Spleen (tissue), 11 donors: ENCODE data around the gene MYO3B. TPM values are rescaled to one million over a fixed set of nuclear protein-coding genes. Genes with fewer than 3 reads are reported as not detected.

Experiments used
- DNase-seq: peaks from one replicate; pipeline ENCODE4 v3.0.0-alpha.2; 2020
- H3K27ac ChIP-seq, 8 donors: fragments of 200-600 bp; sonication (generic) in 7 of 8; 1 replicate in 4 of 8; 2 replicates in 4 of 8; pipeline versions ENCODE4 v1.5.0 to v1.8.0; 2016 to 2021; ENCODE audit warnings: inconsistent platforms in 4 of 8, mild to moderate bottlenecking in 4 of 8, moderate library complexity in 1 of 8
- H3K27me3 ChIP-seq, 7 donors: fragments of 200-600 bp; sonication (generic) in 6 of 7; replicated peaks in 1 of 7; 1 replicate in 4 of 7; 2 replicates in 3 of 7; pipeline versions ENCODE4 v1.5.0 to v1.8.0; 2016 to 2021; ENCODE audit warnings: inconsistent platforms in 3 of 7, mild to moderate bottlenecking in 1 of 7
- H3K36me3 ChIP-seq, 6 donors: fragments of 200-600 bp; sonication (generic) in 5 of 6; 1 replicate in 4 of 6; 2 replicates in 2 of 6; pipeline versions ENCODE4 v1.5.0 to v1.8.0; 2016 to 2021; ENCODE audit warnings: inconsistent platforms in 2 of 6
- H3K4me1 ChIP-seq, 6 donors: fragments of 200-600 bp; sonication (generic) in 5 of 6; 1 replicate in 3 of 6; 2 replicates in 3 of 6; pipeline versions ENCODE4 v1.5.0 to v1.8.0; 2016 to 2021; ENCODE audit warnings: inconsistent platforms in 3 of 6
- H3K4me3 ChIP-seq, 8 donors: fragments of 200-600 bp; sonication (generic) in 7 of 8; 1 replicate in 4 of 8; 2 replicates in 4 of 8; pipeline versions ENCODE4 v1.5.0 to v1.8.0; 2016 to 2021; ENCODE audit warnings: inconsistent platforms in 4 of 8, mild to moderate bottlenecking in 4 of 8, moderate library complexity in 2 of 8
- H3K9me3 ChIP-seq, 8 donors: fragments of 200-600 bp; sonication (generic) in 7 of 8; 1 replicate in 4 of 8; 2 replicates in 4 of 8; pipeline versions ENCODE4 v1.5.0 to v1.8.0; 2016 to 2021; ENCODE audit warnings: inconsistent platforms in 4 of 8
- CTCF ChIP-seq, 11 experiments: fragments of 200-600 bp in 7 of 11; fragments of 450-650 bp in 4 of 11; sonication (generic) in 4 of 11; IDR thresholded peaks in 8 of 11; conservative IDR thresholded peaks in 3 of 11; 1 replicate in 7 of 11; 2 replicates in 4 of 11; pipeline versions ENCODE4 v1.4.0 to v1.8.0; 2016 to 2021; ENCODE audit warnings: antibody characterized with exemption in 11 of 11, inconsistent platforms in 4 of 11, mild to moderate bottlenecking in 1 of 11
- POLR2A ChIP-seq, 3 donors: fragments of 450-650 bp; IDR thresholded peaks; one replicate each; pipeline ENCODE4 v1.5.1; 2017; ENCODE audit warnings: antibody characterized with exemption in 3 of 3, mild to moderate bottlenecking in 1 of 3
- POLR2AphosphoS5 ChIP-seq, 3 donors: sonication (generic); formaldehyde crosslinking; IDR thresholded peaks; one replicate each; pipeline ENCODE4 v1.5.1; 2017; ENCODE audit warnings: antibody characterized with exemption in 3 of 3
- WGBS, 5 donors: extraction: QIAGEN DNeasy Blood & Tissue Kit in 3 of 5; methylation state at CpG; one replicate each; pipeline versions ENCODE4 v1.1.5 to v1.1.7; 2013 to 2018; 5-methylcytosine and 5-hydroxymethylcytosine counted together
- intact Hi-C: fragments of 100-400 bp; cut with DNase I; formaldehyde crosslinking; loops from one replicate; pipeline ENCODE4 v1.15.0; 2023; ENCODE audit warnings: low total_unique reads
- polyA plus RNA-seq, 3 donors: library from polyadenylated mRNA; stranded (reverse); fragments of 200-250 nt; gene quantifications; one replicate each; pipeline ENCODE4 v1.2.1, GENCODE V29; 2013
- total RNA-seq, 7 donors: library from RNA; depleted of rRNA in 3 of 7; stranded (reverse); fragments of >200 nt in 3 of 7; fragmentation: NEBNext Ultra II Directional in 4 of 7; extraction: Animal tissue kit (Norgen Biotek cat#: 25700) in 4 of 7; gene quantifications; one replicate each; pipeline versions ENCODE4 v1.1.0 to v1.2.1, GENCODE V29; 2016 to 2021
- donor health status: healthy with polysubstance abuse.
- donor health status: DM: no; HTN: no; CAD: no; lungs with moderate emphysema.
- donor health status: DM: no; HTN: no; CAD: no.
- donor health status: Bipolar disorder and iron deficiency.
- donor health status: healthy.
- donor health status: DM: no; HTN: no; CAD: no.
- donor health status: DM: yes; HTN: yes; CAD: no.

MYO3B gene
- total and polyA plus RNA-seq, 10 donors = 0.03 to 2.0 (median 0.58) TPM; not detected in 4

GRCh38 chr2:170292415-170292814 lies 114.5 kb downstream of the MYO3B start:
- no peaks in the 10 kb centered on the region for H3K4me1 ChIP-seq
- 56 to 90% (median 75%) methylated on average over 3 of the region's 3 CpGs for WGBS, 5 donors
- H3K4me3 ChIP-seq = no peak overlapping the region
- H3K27me3 ChIP-seq = peaks cover 0 to 5% (median 0%) of the 10 kb centered on the region in 7 donors
- no peaks in the 10 kb centered on the region for H3K36me3 ChIP-seq
- intact Hi-C loops = no loop called here
- H3K27ac ChIP-seq = no peak overlapping the region
- peaks cover 5 to 51% (median 26%) of the 10 kb centered on the region in 8 donors for H3K9me3 ChIP-seq
- DNase-seq = no peak
- no peak for TF ChIP-seq POLR2A (IDR thresholded peaks at IDR 0.05)
- no peak for TF ChIP-seq CTCF (IDR thresholded peaks at IDR 0.05 in 8 of 11, conservative IDR thresholded peaks at IDR 0.05 in 3 of 11)
- no peak for TF ChIP-seq POLR2AphosphoS5 (IDR thresholded peaks at IDR 0.05)

GRCh38 chr2:170297496-170297895 lies 119.5 kb downstream of the MYO3B start:
- Histone ChIP-seq H3K27ac (no peak overlapping the region), H3K36me3 (no peaks in the 10 kb centered on the region), H3K27me3 (no peaks in the 10 kb centered on the region), H3K9me3 (peaks cover 0 to 18% (median 3%) of the 10 kb centered on the region in 8 donors), H3K4me3 (no peak overlapping the region), H3K4me1 (no peaks in the 10 kb centered on the region)
- intact Hi-C loops = no loop called here
- no peak for DNase-seq
- no peak for TF ChIP-seq POLR2AphosphoS5 (IDR thresholded peaks at IDR 0.05)
- TF ChIP-seq CTCF (IDR thresholded peaks at IDR 0.05 in 8 of 11, conservative IDR thresholded peaks at IDR 0.05 in 3 of 11) = no peak
- no peak for TF ChIP-seq POLR2A (IDR thresholded peaks at IDR 0.05)
- 88 to 94% (median 91%) methylated on average over 3 of the region's 3 CpGs for WGBS, 5 donors

- no peaks in the 10 kb centered on the region for H3K27me3 ChIP-seq
- no peaks in the 10 kb centered on the region for H3K36me3 ChIP-seq
- H3K27ac ChIP-seq = no peak overlapping the region
- no peak overlapping the region for H3K4me3 ChIP-seq
- peaks cover 0 to 12% (median 0%) of the 10 kb centered on the region in 8 donors for H3K9me3 ChIP-seq
- TF ChIP-seq POLR2AphosphoS5 (IDR thresholded peaks at IDR 0.05) = no peak
- no peak for DNase-seq
- no peaks in the 10 kb centered on the region for H3K4me1 ChIP-seq
- WGBS, 5 donors = 76 to 88% (median 83%) methylated on average over 1 of the region's 1 CpG
- intact Hi-C loops = no loop called here
These were observed 120.2 kb downstream of the MYO3B start for GRCh38 chr2:170298115-170298514.

- H3K36me3 ChIP-seq = no peaks in the 10 kb centered on the region
- H3K4me3 ChIP-seq = no peak overlapping the region
These were observed 121.0 kb downstream of the MYO3B start for GRCh38 chr2:170298861-170299429.

More at GRCh38 chr2:170298861-170299429, 121.0 kb downstream of the MYO3B start:
- Histone ChIP-seq H3K27me3 (no peaks in the 10 kb centered on the region), H3K9me3 (peaks cover 0 to 12% (median 0%) of the 10 kb centered on the region in 8 donors), H3K27ac (no peak overlapping the region), H3K4me1 (no peaks in the 10 kb centered on the region)
- intact Hi-C loops = no loop called here
- TF ChIP-seq POLR2A (IDR thresholded peaks at IDR 0.05) (no peak), POLR2AphosphoS5 (IDR thresholded peaks at IDR 0.05) (no peak), CTCF (IDR thresholded peaks at IDR 0.05 in 8 of 11, conservative IDR thresholded peaks at IDR 0.05 in 3 of 11) (no peak)
- no peak for DNase-seq
